GM08714 (cell line): ENCODE measurements around the gene FTSJ3.

ENCODE experiments used
- H3K4me3 ChIP-seq: fragments of 200-500 bp; sonication (Bioruptor generic); 2 replicates; pipeline ENCODE4 v1.5.1; 2014; ENCODE audit warnings: mild to moderate bottlenecking, low read length, inconsistent platforms
- ZNF274 ChIP-seq: IDR thresholded peaks from 2 replicates; pipeline ENCODE4 v1.6.1; 2012; ENCODE audit warnings: mild to moderate bottlenecking, low read depth, low read length

FTSJ3 gene

GRCh38 chr17:63824362-63824761, 3.1 kb downstream of the FTSJ3 start:
- TF ChIP-seq ZNF274 = no peak
- H3K4me3 ChIP-seq = no peak overlapping the region

GRCh38 chr17:63823659-63824331, 3.7 kb downstream of the FTSJ3 start:
- no peak for TF ChIP-seq ZNF274
- H3K4me3 ChIP-seq = no peak overlapping the region

GRCh38 chr17:63822537-63822936, 4.9 kb downstream of the FTSJ3 start:
- no peak for TF ChIP-seq ZNF274
- H3K4me3 ChIP-seq = no peak overlapping the region

GRCh38 chr17:63821804-63822203, 5.7 kb downstream of the FTSJ3 start:
- no peak for TF ChIP-seq ZNF274

GRCh38 chr17:63820963-63821561, 6.4 kb downstream of the FTSJ3 start:
- no peak for TF ChIP-seq ZNF274
- H3K4me3 ChIP-seq = no peak overlapping the region

More at GRCh38 chr17:63821804-63822203, 5.7 kb downstream of the FTSJ3 start:
- no peak overlapping the region for H3K4me3 ChIP-seq

GRCh38 chr17:63819585-63820537, 7.6 kb downstream of the FTSJ3 start:
- H3K4me3 ChIP-seq = no peak overlapping the region
- TF ChIP-seq ZNF274 = no peak

- H3K4me3 ChIP-seq = no peak overlapping the region
- TF ChIP-seq ZNF274 = no peak
Observed at GRCh38 chr17:63819131-63819530, 8.3 kb downstream of the FTSJ3 start.

- H3K4me3 ChIP-seq = no peak overlapping the region
- TF ChIP-seq ZNF274 = no peak
Observed at GRCh38 chr17:63817736-63818385, 9.6 kb downstream of the FTSJ3 start.

GRCh38 chr17:63816669-63817068, 10.8 kb downstream of the FTSJ3 start:
- H3K4me3 ChIP-seq = no peak overlapping the region
- no peak for TF ChIP-seq ZNF274

GRCh38 chr17:63816123-63816522, 11.3 kb downstream of the FTSJ3 start:
- H3K4me3 ChIP-seq = no peak overlapping the region
- no peak for TF ChIP-seq ZNF274

- TF ChIP-seq ZNF274 = no peak
- no peak overlapping the region for H3K4me3 ChIP-seq
Observed at GRCh38 chr17:63809970-63810369, 17.5 kb downstream of the FTSJ3 start.

GRCh38 chr17:63805591-63805990, 21.9 kb downstream of the FTSJ3 start:
- no peak overlapping the region for H3K4me3 ChIP-seq
- no peak for TF ChIP-seq ZNF274

GRCh38 chr17:63804328-63804727, 23.1 kb downstream of the FTSJ3 start:
- no peak overlapping the region for H3K4me3 ChIP-seq
- no peak for TF ChIP-seq ZNF274

GRCh38 chr17:63800783-63801182, 26.7 kb downstream of the FTSJ3 start:
- TF ChIP-seq ZNF274 = no peak
- H3K4me3 ChIP-seq = no peak overlapping the region
